K562 (cell line): ENCODE data around the gene PSMD1.
"Not testable (repeated sequence)": the region's sequence is repeated elsewhere in the genome, so short reads cannot be mapped to it uniquely, and the experiment has no call there.

Experiments used
- EP300 ChIP-seq: IDR thresholded peaks from 2 replicates; pipeline ENCODE4 v1.6.1; 2012; ENCODE audit warnings: low read length, improper control_type of control experiment
- GTF3C2 ChIP-seq: IDR thresholded peaks from 3 replicates; pipeline ENCODE4 v1.6.1; 2011; ENCODE audit warnings: borderline replicate concordance, mild to moderate bottlenecking, moderate library complexity; ENCODE audit not compliant: insufficient read length; ENCODE audit errors: extremely low read depth
- NCOA4 ChIP-seq: fragments of 450-650 bp; IDR thresholded peaks from 2 replicates; pipeline ENCODE4 v1.6.1; 2018; ENCODE audit warnings: mild to moderate bottlenecking; ENCODE audit not compliant: partially characterized antibody
- PCBP1 ChIP-seq: fragments of 200-400 bp; formaldehyde crosslinking; IDR thresholded peaks from 2 replicates; pipeline ENCODE4 v1.6.1; 2018; ENCODE audit warnings: mild to moderate bottlenecking, low read depth, low read length; ENCODE audit not compliant: poor library complexity, severe bottlenecking
- SMC3 ChIP-seq: conservative IDR thresholded peaks from 2 replicates; pipeline ENCODE4 v1.6.1; 2011; ENCODE audit warnings: low read depth, low read length, improper control_type of control experiment; ENCODE audit not compliant: insufficient read depth
- TCF7 ChIP-seq: sonication (generic); IDR thresholded peaks from 2 replicates; pipeline ENCODE4 v1.6.1; 2016; ENCODE audit warnings: antibody characterized with exemption, borderline replicate concordance
- ZBTB40 ChIP-seq, 2 experiments: fragments of 450-650 bp in 1 of 2; sonication (generic) in 1 of 2; formaldehyde crosslinking in 1 of 2; IDR thresholded peaks; 2 replicates each; pipeline versions ENCODE4 v1.7.1 to v1.9.0; 2016 to 2022; ENCODE audit warnings: inconsistent platforms in 1 of 2, mild to moderate bottlenecking in 1 of 2, missing genetic modification reagents in 1 of 2
- TF ChIP-seq, protein P1 (sequence below): fragments of 250-450 bp; sonication (Bioruptor Pico); IDR thresholded peaks from 2 replicates; pipeline ENCODE4 v1.5.0; 2020; ENCODE audit warnings: mild to moderate bottlenecking, borderline replicate concordance

GRCh38 chr2:231025059-231025458 lies 31.6 kb upstream of the PSMD1 start:
- TF ChIP-seq ZBTB40 (IDR thresholded peaks at IDR 0.05); ZBTB40 (CRISPR knock-in tag; IDR thresholded peaks at IDR 0.05); SMC3; EP300; GTF3C2; TCF7; NCOA4; PCBP1: not testable (repeated sequence)
- TF ChIP-seq, protein P1, sequence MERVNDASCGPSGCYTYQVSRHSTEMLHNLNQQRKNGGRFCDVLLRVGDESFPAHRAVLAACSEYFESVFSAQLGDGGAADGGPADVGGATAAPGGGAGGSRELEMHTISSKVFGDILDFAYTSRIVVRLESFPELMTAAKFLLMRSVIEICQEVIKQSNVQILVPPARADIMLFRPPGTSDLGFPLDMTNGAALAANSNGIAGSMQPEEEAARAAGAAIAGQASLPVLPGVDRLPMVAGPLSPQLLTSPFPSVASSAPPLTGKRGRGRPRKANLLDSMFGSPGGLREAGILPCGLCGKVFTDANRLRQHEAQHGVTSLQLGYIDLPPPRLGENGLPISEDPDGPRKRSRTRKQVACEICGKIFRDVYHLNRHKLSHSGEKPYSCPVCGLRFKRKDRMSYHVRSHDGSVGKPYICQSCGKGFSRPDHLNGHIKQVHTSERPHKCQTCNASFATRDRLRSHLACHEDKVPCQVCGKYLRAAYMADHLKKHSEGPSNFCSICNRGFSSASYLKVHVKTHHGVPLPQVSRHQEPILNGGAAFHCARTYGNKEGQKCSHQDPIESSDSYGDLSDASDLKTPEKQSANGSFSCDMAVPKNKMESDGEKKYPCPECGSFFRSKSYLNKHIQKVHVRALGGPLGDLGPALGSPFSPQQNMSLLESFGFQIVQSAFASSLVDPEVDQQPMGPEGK (CRISPR knock-in tag), result not testable (repeated sequence)
